ENCODE measurements around the gene APRT. TPM values are rescaled to one million over a fixed set of nuclear protein-coding genes. Genes with fewer than 3 reads are reported as not detected.

Gene APRT
- total RNA-seq, 1 donor from 2014 or later: 300 TPM

DNA sequence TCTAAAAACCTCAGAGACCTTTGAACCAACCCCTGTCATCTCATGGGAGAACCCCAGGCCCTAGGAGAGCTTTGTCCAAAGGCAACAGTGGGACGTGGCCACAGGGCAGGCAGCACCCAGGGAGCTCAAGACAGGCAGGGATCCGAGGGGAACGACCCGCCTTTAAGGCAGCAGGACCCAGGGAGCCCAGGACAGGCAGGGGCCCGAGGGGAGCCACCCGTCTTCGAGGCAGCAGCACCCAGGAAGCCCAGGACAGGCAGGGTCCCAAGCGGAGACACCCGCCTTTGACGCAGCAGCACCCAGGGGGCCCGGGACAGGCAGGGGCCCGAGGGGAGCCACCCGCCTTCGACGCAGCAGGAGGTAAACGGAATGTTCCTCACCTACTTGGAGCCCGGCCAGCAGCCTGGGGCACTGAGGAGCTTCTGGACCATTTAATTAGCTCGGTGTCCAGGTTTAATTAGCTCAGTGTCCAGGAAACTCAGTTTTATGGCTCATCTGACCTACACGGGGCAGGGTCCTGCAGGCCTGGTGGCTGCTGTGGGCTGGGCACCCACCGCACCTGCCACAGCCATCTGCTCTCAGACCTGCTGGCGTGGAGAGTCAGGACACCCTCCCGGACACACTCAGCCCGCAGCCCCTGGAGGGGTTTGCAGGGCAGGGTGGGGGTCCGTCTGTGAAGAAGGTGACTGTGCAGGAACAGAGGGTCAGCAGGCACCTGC, 51.1 kb downstream of the APRT start:
- TF ChIP-seq, protein P1, sequence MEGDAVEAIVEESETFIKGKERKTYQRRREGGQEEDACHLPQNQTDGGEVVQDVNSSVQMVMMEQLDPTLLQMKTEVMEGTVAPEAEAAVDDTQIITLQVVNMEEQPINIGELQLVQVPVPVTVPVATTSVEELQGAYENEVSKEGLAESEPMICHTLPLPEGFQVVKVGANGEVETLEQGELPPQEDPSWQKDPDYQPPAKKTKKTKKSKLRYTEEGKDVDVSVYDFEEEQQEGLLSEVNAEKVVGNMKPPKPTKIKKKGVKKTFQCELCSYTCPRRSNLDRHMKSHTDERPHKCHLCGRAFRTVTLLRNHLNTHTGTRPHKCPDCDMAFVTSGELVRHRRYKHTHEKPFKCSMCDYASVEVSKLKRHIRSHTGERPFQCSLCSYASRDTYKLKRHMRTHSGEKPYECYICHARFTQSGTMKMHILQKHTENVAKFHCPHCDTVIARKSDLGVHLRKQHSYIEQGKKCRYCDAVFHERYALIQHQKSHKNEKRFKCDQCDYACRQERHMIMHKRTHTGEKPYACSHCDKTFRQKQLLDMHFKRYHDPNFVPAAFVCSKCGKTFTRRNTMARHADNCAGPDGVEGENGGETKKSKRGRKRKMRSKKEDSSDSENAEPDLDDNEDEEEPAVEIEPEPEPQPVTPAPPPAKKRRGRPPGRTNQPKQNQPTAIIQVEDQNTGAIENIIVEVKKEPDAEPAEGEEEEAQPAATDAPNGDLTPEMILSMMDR (conservative IDR thresholded peaks at IDR 0.05; ENCODE audit: low read depth, low read length): no peak
- H3K4me3 ChIP-seq (ENCODE audit: low read depth, low read length): no peak overlapping the region
- no peak for DNase-seq (ENCODE audit: low read depth)

DNA sequence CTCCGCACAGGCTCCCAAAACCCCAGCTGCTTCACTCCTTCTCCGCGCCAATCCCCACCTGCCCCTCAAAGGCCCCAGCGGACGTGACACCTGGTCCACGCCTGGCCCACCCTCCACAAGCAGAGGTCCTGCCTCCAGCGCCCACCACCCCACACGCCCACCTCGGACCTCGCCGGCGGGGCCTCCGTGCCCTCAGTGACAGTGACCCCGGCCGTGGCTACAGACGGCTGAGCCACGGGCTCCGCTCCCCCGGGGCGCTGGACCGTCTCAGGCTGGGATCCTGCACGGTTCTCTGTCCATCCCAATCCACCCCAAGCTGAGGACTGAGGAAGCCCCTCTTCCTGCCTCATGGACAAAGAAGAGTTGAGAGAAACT, 51.8 kb downstream of the APRT start:
- no peak for DNase-seq (ENCODE audit: low read depth)
- H3K4me3 ChIP-seq (ENCODE audit: low read depth, low read length): no peak overlapping the region
- TF ChIP-seq, protein P1 (conservative IDR thresholded peaks at IDR 0.05; ENCODE audit: low read depth, low read length): no peak

Other genes with a start within 250 kb of the APRT start
- 18.3 and 19.2 TPM in 2 replicates for gene ZC3H18, start 241.5 kb downstream of the APRT start, total RNA-seq
- gene IL17C, start 173.4 kb downstream of the APRT start, total RNA-seq: 0.17 TPM in 1 of 2 replicates, not detected in the other
- 877 and 896 TPM in 2 replicates for gene CYBA, start 160.9 kb downstream of the APRT start, total RNA-seq
- 76.2 and 167 TPM in 2 replicates for gene MVD, start 148.8 kb downstream of the APRT start, total RNA-seq
- gene SNAI3, start 125.4 kb downstream of the APRT start, total RNA-seq: 0.23 and 0.58 TPM in 2 replicates
- gene RNF166, start 105.5 kb downstream of the APRT start, total RNA-seq: 29.7 and 32.8 TPM in 2 replicates
- gene CTU2, start 105.4 kb downstream of the APRT start, total RNA-seq: 9.3 and 26.6 TPM in 2 replicates
- 245 and 246 TPM in 2 replicates for gene PIEZO1, start 26.7 kb downstream of the APRT start, total RNA-seq
- gene CDT1, start 8.1 kb downstream of the APRT start, total RNA-seq: 76.2 and 88.5 TPM in 2 replicates
- gene GALNS, start 45.0 kb upstream of the APRT start, total RNA-seq: 9.2 and 18.3 TPM in 2 replicates
- gene TRAPPC2L, start 45.2 kb upstream of the APRT start, total RNA-seq: 48.3 and 58.2 TPM in 2 replicates
- gene PABPN1L, start 54.7 kb upstream of the APRT start, total RNA-seq: not detected in 2 replicates
- 0.86 TPM in 1 of 2 replicates, not detected in the other for gene CBFA2T3, start 165.3 kb upstream of the APRT start, total RNA-seq

Measured in epithelial cell of proximal tubule (primary cell).